DND-41 (cell line): Measurements from ENCODE around the gene TWF1.

ENCODE experiments used
- ATAC-seq: fragments of 200-7000 bp; cut with Tn5 transposase; 3 replicates; pipeline ENCODE4 v1.9.1; 2021; ENCODE audit warnings: low read depth; ENCODE audit not compliant: insufficient read depth
- DNase-seq: peaks from one replicate; pipeline ENCODE4 v3.0.0-alpha.2; 2020
- H2AFZ ChIP-seq: 2 replicates; pipeline ENCODE4 v1.6.0; 2012; ENCODE audit warnings: low read depth, low read length
- H3K27ac ChIP-seq: 2 replicates; pipeline ENCODE4 v1.5.1; 2012; ENCODE audit warnings: low read length, inconsistent platforms
- H3K27me3 ChIP-seq: fragments of 200-600 bp; sonication (generic); 2 replicates; pipeline ENCODE4 v1.6.0; 2012; ENCODE audit warnings: low read length, mild to moderate bottlenecking, inconsistent platforms; ENCODE audit not compliant: insufficient read depth, poor library complexity
- H3K36me3 ChIP-seq: 2 replicates; pipeline ENCODE4 v1.5.1; 2012; ENCODE audit warnings: low read length, inconsistent platforms; ENCODE audit not compliant: insufficient read depth
- H3K4me1 ChIP-seq: 2 replicates; pipeline ENCODE4 v1.5.1; 2012; ENCODE audit warnings: mild to moderate bottlenecking, low read length; ENCODE audit not compliant: insufficient read depth
- H3K4me2 ChIP-seq: 2 replicates; pipeline ENCODE4 v1.6.0; 2012; ENCODE audit warnings: mild to moderate bottlenecking, moderate library complexity, low read length, inconsistent platforms; ENCODE audit not compliant: insufficient read depth
- H3K4me3 ChIP-seq, 2 experiments: fragments of 200-600 bp in 1 of 2; shearing (Covaris generic) in 1 of 2; 2 replicates each; pipeline ENCODE4 v1.5.1; 2012 to 2016; ENCODE audit warnings: inconsistent platforms in 2 of 2, low read length in 2 of 2, mild to moderate bottlenecking in 2 of 2, low read depth in 1 of 2, moderate library complexity in 1 of 2
- H3K79me2 ChIP-seq: 2 replicates; pipeline ENCODE4 v1.6.0; 2012; ENCODE audit warnings: low read length, inconsistent platforms; ENCODE audit not compliant: insufficient read depth
- H3K9ac ChIP-seq: 2 replicates; pipeline ENCODE4 v1.6.0; 2012; ENCODE audit warnings: low read depth, mild to moderate bottlenecking, inconsistent platforms, low read length, moderate library complexity
- H3K9me3 ChIP-seq: 2 replicates; pipeline ENCODE4 v1.5.1; 2012; ENCODE audit warnings: low read length, moderate library complexity, mild to moderate bottlenecking, inconsistent platforms; ENCODE audit not compliant: insufficient read depth, severe bottlenecking
- H4K20me1 ChIP-seq: 2 replicates; pipeline ENCODE4 v1.6.0; 2012; ENCODE audit warnings: low read length; ENCODE audit not compliant: insufficient read depth
- CTCF ChIP-seq: IDR thresholded peaks from 2 replicates; pipeline ENCODE4 v1.5.1; 2012; ENCODE audit warnings: borderline replicate concordance, low read length, moderate library complexity, mild to moderate bottlenecking; ENCODE audit not compliant: poor library complexity, severe bottlenecking; ENCODE audit errors: extremely low read depth
- EZH2 ChIP-seq: IDR thresholded peaks from 3 replicates; pipeline ENCODE4 v1.6.1; 2012; ENCODE audit warnings: borderline replicate concordance, low read depth, mild to moderate bottlenecking, moderate library complexity, low read length, inconsistent platforms; ENCODE audit not compliant: severe bottlenecking

The TWF1 gene

GRCh38 chr12:43840338-43840737, 34.2 kb upstream of the TWF1 start:
- H3K9me3 ChIP-seq = no peaks in the 10 kb centered on the region
- ATAC-seq (no peak), DNase-seq (no peak)
- TF ChIP-seq EZH2 = no peak
- no peak for TF ChIP-seq CTCF
- H3K79me2 ChIP-seq = no peaks in the 10 kb centered on the region
- H3K9ac ChIP-seq = no peak overlapping the region
- H2AFZ ChIP-seq = no peak overlapping the region
- no peaks in the 10 kb centered on the region for H3K36me3 ChIP-seq
- H3K27me3 ChIP-seq = peaks cover 32% of the 10 kb centered on the region
- peaks cover 12% of the 10 kb centered on the region for H3K4me1 ChIP-seq
- H3K4me2 ChIP-seq = no peak overlapping the region
- H3K27ac ChIP-seq = no peak overlapping the region
- no peaks in the 10 kb centered on the region for H4K20me1 ChIP-seq
- H3K4me3 ChIP-seq = no peak overlapping the region

- Histone ChIP-seq H3K4me1 (peaks cover 13% of the 10 kb centered on the region), H3K27me3 (peaks cover 44% of the 10 kb centered on the region), H4K20me1 (no peaks in the 10 kb centered on the region), H3K9me3 (no peaks in the 10 kb centered on the region), H3K9ac (peak overlapping the region; percentile 48), H3K36me3 (no peaks in the 10 kb centered on the region), H3K4me3 (peak overlapping the region in 1 of 2 experiments; percentile 55; a peak in 2 of 4 replicates), H2AFZ (peak overlapping the region; percentile 44; the same call in 1 of the 2 replicates), H3K27ac (no peak overlapping the region), H3K4me2 (peak overlapping the region; percentile 71), H3K79me2 (no peaks in the 10 kb centered on the region)
- ATAC-seq = no peak
- DNase-seq = no peak
- TF ChIP-seq CTCF (no peak), EZH2 (peak; percentile 69)
Measured at GRCh38 chr12:43836475-43836989, 30.4 kb upstream of the TWF1 start.

GRCh38 chr12:43835656-43836474, 29.7 kb upstream of the TWF1 start, which contains the start of gene TMEM117:
Gene TMEM117, plus strand, starts transcription at chr12:43836081.
- peak within 1 kb of the TSS in 1 of 2 experiments; percentile 55; a peak in 3 of 4 replicates for H3K4me3 ChIP-seq
- peaks cover 13% of the 10 kb centered on the region for H3K4me1 ChIP-seq
- H3K79me2 ChIP-seq = no peaks in the 10 kb centered on the region
- H3K9me3 ChIP-seq = no peaks in the 10 kb centered on the region
- peak; percentile 23 for DNase-seq
- TF ChIP-seq CTCF (no peak), EZH2 (peak; percentile 70)
- H4K20me1 ChIP-seq = no peaks in the 10 kb centered on the region
- peak within 1 kb of the TSS; percentile 44 for H2AFZ ChIP-seq
- H3K27me3 ChIP-seq = peaks cover 39% of the 10 kb centered on the region
- H3K27ac ChIP-seq = no peak within 1 kb of the TSS
- H3K36me3 ChIP-seq = no peaks in the 10 kb centered on the region
- H3K9ac ChIP-seq = peak within 1 kb of the TSS; percentile 48
- H3K4me2 ChIP-seq = peak within 1 kb of the TSS; percentile 71
- peak; percentile 72 for ATAC-seq
